HG03342 (cell line): ENCODE measurements around the gene CABLES1.

Source experiments
- ATAC-seq: cut with Tn5 transposase; IDR thresholded peaks from one replicate; pipeline ENCODE4 v1.9.1; 2021; ENCODE audit warnings: mild to moderate bottlenecking, moderate library complexity; ENCODE audit not compliant: unreplicated experiment

CABLES1 gene

GRCh38 chr18:23238152-23238531, 102.9 kb downstream of the CABLES1 start:
- ATAC-seq: no peak

GRCh38 chr18:23238651-23239349, 103.5 kb downstream of the CABLES1 start:
- no peak for ATAC-seq

GRCh38 chr18:23239350-23239692, 104.0 kb downstream of the CABLES1 start:
- ATAC-seq: no peak

GRCh38 chr18:23239885-23240608, 104.8 kb downstream of the CABLES1 start:
- no peak for ATAC-seq

GRCh38 chr18:23240609-23240930, 105.3 kb downstream of the CABLES1 start:
- ATAC-seq: no peak

- ATAC-seq: peak; percentile 81
Measured at GRCh38 chr18:23241833-23242496, 106.7 kb downstream of the CABLES1 start.

GRCh38 chr18:23243178-23243577, 107.9 kb downstream of the CABLES1 start:
- no peak for ATAC-seq

GRCh38 chr18:23243816-23244215, 108.5 kb downstream of the CABLES1 start:
- ATAC-seq: no peak

GRCh38 chr18:23244401-23244800, 109.1 kb downstream of the CABLES1 start:
- no peak for ATAC-seq

GRCh38 chr18:23245461-23245860, 110.2 kb downstream of the CABLES1 start:
- no peak for ATAC-seq

GRCh38 chr18:23247331-23247730, 112.0 kb downstream of the CABLES1 start:
- ATAC-seq: no peak

- no peak for ATAC-seq
Measured at GRCh38 chr18:23247896-23248295, 112.6 kb downstream of the CABLES1 start.

GRCh38 chr18:23248826-23249225, 113.5 kb downstream of the CABLES1 start:
- no peak for ATAC-seq

GRCh38 chr18:23249348-23249747, 114.1 kb downstream of the CABLES1 start:
- no peak for ATAC-seq

GRCh38 chr18:23250893-23251656, 115.8 kb downstream of the CABLES1 start:
- no peak for ATAC-seq

- no peak for ATAC-seq
Measured at GRCh38 chr18:23253630-23254029, 118.3 kb downstream of the CABLES1 start.

GRCh38 chr18:23257137-23257536, 121.9 kb downstream of the CABLES1 start:
- ATAC-seq: no peak

GRCh38 chr18:23257686-23258565, 122.6 kb downstream of the CABLES1 start:
- ATAC-seq: no peak

GRCh38 chr18:23258566-23259469, 123.5 kb downstream of the CABLES1 start:
- no peak for ATAC-seq
